ENCODE data around the gene MYBBP1A. TPM values are rescaled to one million over a fixed set of nuclear protein-coding genes. Genes with fewer than 3 reads are reported as not detected.

MYBBP1A gene
- total and polyA plus RNA-seq, 2 of the 8 experiments (the other 6 are each of a cell fraction or from before 2014, with no cell fraction given), result 46.8 to 151 TPM

DNA sequence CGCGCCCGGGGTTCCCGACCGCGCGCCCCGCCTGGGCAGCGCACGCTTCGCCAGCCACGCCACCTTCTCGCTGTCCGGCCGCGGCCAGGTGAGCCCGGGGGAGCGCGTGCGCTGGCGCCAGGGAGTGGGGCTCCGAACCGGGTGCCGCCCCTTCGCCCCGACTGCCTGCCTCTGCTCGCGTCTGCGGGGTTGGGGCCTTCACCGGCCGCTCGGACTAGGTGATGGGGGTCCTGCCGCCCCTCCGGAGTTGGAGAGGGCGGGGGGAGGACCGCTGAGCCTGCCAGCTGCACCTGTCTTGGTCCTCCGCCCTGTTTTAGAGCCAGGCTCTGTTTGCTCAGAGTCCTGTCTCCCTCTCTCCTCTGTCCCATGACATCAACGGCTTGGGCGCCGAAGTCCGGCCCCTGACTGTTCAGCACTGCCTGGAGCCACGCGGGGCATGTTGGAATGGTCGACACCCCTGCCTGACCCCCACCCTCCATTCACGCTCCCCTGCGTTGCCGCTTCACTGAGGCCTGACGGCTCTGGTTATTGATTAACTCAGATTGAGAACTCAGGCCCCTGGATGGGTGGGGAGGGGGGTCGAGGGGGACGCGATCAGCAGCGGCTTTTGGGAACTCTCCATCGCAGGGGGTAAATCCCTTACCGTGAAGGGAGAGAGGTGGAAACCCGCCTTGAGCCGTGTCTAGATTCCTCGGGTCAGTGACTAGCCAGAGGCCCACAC lies 29.9 kb upstream of the MYBBP1A start:
- no peak overlapping the region for H4K5ac ChIP-seq (ENCODE audit: insufficient read length, low read depth, low read length)
- DNase-seq (ENCODE audit: low read depth in 1 of 2, low spot score in 2 of 2), result peak in 1 of 2 experiments; percentile 72
- no peak overlapping the region for H2BK12ac ChIP-seq (ENCODE audit: low read depth, low read length)
- H2BK120ac ChIP-seq (replicated peaks; ENCODE audit: low read depth, low read length), result no peak overlapping the region
- no peaks in the 10 kb centered on the region for H3K79me1 ChIP-seq (ENCODE audit: low read depth, low read length)
- H3K56ac ChIP-seq (replicated peaks; ENCODE audit: insufficient read length, low read depth, low read length), result no peak overlapping the region
- 18% methylated on average over 47 of the region's 57 CpGs; no CpG with 5 or more reads in 1 of the 2 experiments for WGBS, 2 experiments (ENCODE audit: extremely low coverage in 1 of 2, insufficient coverage in 1 of 2, insufficient read length in 1 of 2, insufficient replicate concordance in 2 of 2, low coverage in 1 of 2, low lambda C conversion rate in 2 of 2, missing lambda C conversion rate in 1 of 2)
- H2BK20ac ChIP-seq (ENCODE audit: low read length), result no peak overlapping the region
- H3K4ac ChIP-seq (replicated peaks; ENCODE audit: insufficient read length, low read depth, low read length), result no peak overlapping the region
- H3K18ac ChIP-seq (ENCODE audit: extremely low read depth, low read length), result no peak overlapping the region
- H2BK5ac ChIP-seq (ENCODE audit: low read depth, low read length), result no peak overlapping the region; the same call in 1 of the 2 replicates
- H3K27ac ChIP-seq (ENCODE audit: low read depth, low read length), result no peak overlapping the region
- ChIA-PET POLR2A (ENCODE audit: partially characterized antibody) (interaction anchor here (1.2 to 2.0 kb wide), 4 partner anchors 8 to 51 kb away, joined by 3 to 4 read pairs (median 4); no protein-coding TSS in a partner anchor), CTCF (ENCODE audit: partially characterized antibody) (interaction anchor here (5.3 kb wide), 1 partner anchor 11 kb away, joined by 65 read pairs; no protein-coding TSS in a partner anchor)
- peaks cover 8 to 45% (median 38%) of the 10 kb centered on the region in 4 experiments for H3K27me3 ChIP-seq (replicated peaks in 1 of 4; ENCODE audit: control insufficient read depth in 3 of 4, extremely low read depth in 1 of 4, insufficient read depth in 3 of 4, low read length in 3 of 4)
- H2AFZ ChIP-seq (ENCODE audit: low read length), result no peak overlapping the region
- no peak overlapping the region for H3K23ac ChIP-seq (ENCODE audit: insufficient read length)
- no peaks in the 10 kb centered on the region for H3K79me2 ChIP-seq (ENCODE audit: control insufficient read depth in 1 of 2, insufficient read depth in 2 of 2, low read length in 2 of 2)
- H3K14ac ChIP-seq (ENCODE audit: insufficient read length), result no peak overlapping the region
- H3K9ac ChIP-seq (replicated peaks in 1 of 4; ENCODE audit: extremely low read depth in 1 of 4, low read depth in 3 of 4, low read length in 3 of 4), result no peak overlapping the region
- H3K4me2 ChIP-seq (ENCODE audit: insufficient read depth in 1 of 2, low read depth in 2 of 2, low read length in 2 of 2), result peak overlapping the region; percentile 75 to 88
- no peak overlapping the region for H4K8ac ChIP-seq (ENCODE audit: extremely low read depth, insufficient read depth, low read length)
- peak overlapping the region; percentile 61 for H4K91ac ChIP-seq (replicated peaks; ENCODE audit: insufficient read length, low read length)
- 0 out of 2 replicates have a peak overlapping the region, but pooled peaks have one; percentile 88 for H2BK15ac ChIP-seq (ENCODE audit: low read length)
- H3K9me3 ChIP-seq (ENCODE audit: insufficient read depth in 2 of 2, low read depth in 1 of 2, low read length in 1 of 2), result no peaks in the 10 kb centered on the region
- peaks cover 0 to 22% (median 13%) of the 10 kb centered on the region in 4 experiments; a peak in 6 of 7 replicates for H3K4me1 ChIP-seq (replicated peaks in 1 of 4; ENCODE audit: control insufficient read depth in 3 of 4, insufficient read depth in 4 of 4, low read length in 3 of 4)
- H4K20me1 ChIP-seq (replicated peaks in 1 of 2; ENCODE audit: control insufficient read depth in 1 of 2, insufficient read depth in 2 of 2, low read length in 2 of 2), result peaks cover 0 to 1% of the 10 kb centered on the region in 2 experiments
- peaks cover 10% of the 10 kb centered on the region; the same call in 1 of the 2 replicates for H3K23me2 ChIP-seq (ENCODE audit: low read depth, low read length)
- H3K4me3 ChIP-seq (ENCODE audit: extremely low read depth in 1 of 4, insufficient read depth in 2 of 4, low read depth in 3 of 4, low read length in 4 of 4), result peak overlapping the region; percentile 45 to 69 (median 58)
- no peaks in the 10 kb centered on the region for H3K36me3 ChIP-seq (ENCODE audit: control insufficient read depth in 2 of 4, insufficient read depth in 4 of 4, low read length in 3 of 4)
- TF ChIP-seq RXRA (IDR thresholded peaks at IDR 0.05; ENCODE audit: insufficient read depth, low read depth, low read length) (no peak), KDM4A (IDR thresholded peaks at IDR 0.05; ENCODE audit: low read depth, low read length, severe bottlenecking) (peak; percentile 24), EZH2 (IDR thresholded peaks at IDR 0.05; ENCODE audit: low read depth, low read length, severe bottlenecking) (peak; percentile 56), KDM5A (IDR thresholded peaks at IDR 0.05; ENCODE audit: low read length) (no peak), RBBP5 (IDR thresholded peaks at IDR 0.05; ENCODE audit: borderline replicate concordance, low read depth, low read length) (no peak)
- TF ChIP-seq, protein P1, sequence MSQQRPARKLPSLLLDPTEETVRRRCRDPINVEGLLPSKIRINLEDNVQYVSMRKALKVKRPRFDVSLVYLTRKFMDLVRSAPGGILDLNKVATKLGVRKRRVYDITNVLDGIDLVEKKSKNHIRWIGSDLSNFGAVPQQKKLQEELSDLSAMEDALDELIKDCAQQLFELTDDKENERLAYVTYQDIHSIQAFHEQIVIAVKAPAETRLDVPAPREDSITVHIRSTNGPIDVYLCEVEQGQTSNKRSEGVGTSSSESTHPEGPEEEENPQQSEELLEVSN (IDR thresholded peaks at IDR 0.05), result no peak
- H2AK5ac ChIP-seq (ENCODE audit: low read depth, low read length), result no peak overlapping the region
- no peak for FAIRE-seq
